Peyer's patch (tissue), 4 donors: ENCODE data around the gene TTC23. TPM values are rescaled to one million over a fixed set of nuclear protein-coding genes. Genes with fewer than 3 reads are reported as not detected.

Source experiments
- DNase-seq, 3 donors: peaks; one replicate each; pipeline ENCODE4 v3.0.0-alpha.2; 2017 to 2019
- H3K27ac ChIP-seq, 4 donors: fragments of 200-600 bp; sonication (generic); one replicate each; pipeline ENCODE4 v1.5.1; 2016 to 2019
- H3K27me3 ChIP-seq, 2 donors: fragments of 200-600 bp; sonication (generic); one replicate each; pipeline ENCODE4 v1.5.1; 2019
- H3K36me3 ChIP-seq, 3 donors: fragments of 200-600 bp; sonication (generic); one replicate each; pipeline ENCODE4 v1.5.1; 2016 to 2019
- H3K4me1 ChIP-seq, 4 donors: fragments of 200-600 bp; sonication (generic); one replicate each; pipeline ENCODE4 v1.5.1; 2016 to 2019
- H3K4me3 ChIP-seq, 4 donors: fragments of 200-600 bp; sonication (generic); 1 replicate in 3 of 4; 2 replicates in 1 of 4; pipeline ENCODE4 v1.5.1; 2016 to 2019; ENCODE audit warnings: mild to moderate bottlenecking in 1 of 4
- H3K9me3 ChIP-seq, 4 donors: fragments of 200-600 bp; sonication (generic); one replicate each; pipeline ENCODE4 v1.5.1; 2016 to 2019; ENCODE audit warnings: mild to moderate bottlenecking in 1 of 4
- CTCF ChIP-seq, 6 experiments: fragments of 450-650 bp in 4 of 6; fragments of 200-600 bp in 2 of 6; sonication (generic) in 1 of 6; IDR thresholded peaks; one replicate each; pipeline ENCODE4 v1.5.1; 2017 to 2019; ENCODE audit warnings: antibody characterized with exemption in 6 of 6, mild to moderate bottlenecking in 3 of 6, moderate library complexity in 1 of 6
- POLR2A ChIP-seq, 2 donors: fragments of 450-650 bp; IDR thresholded peaks; one replicate each; pipeline ENCODE4 v1.5.1; 2017; ENCODE audit warnings: antibody characterized with exemption in 2 of 2, mild to moderate bottlenecking in 2 of 2, moderate library complexity in 2 of 2
- total RNA-seq, 4 donors: library from RNA; depleted of rRNA; stranded (reverse); fragments of >200 nt; gene quantifications; one replicate each; pipeline ENCODE4 v1.1.0, GENCODE V29; 2016

TTC23 gene
- total RNA-seq, 4 donors from 2014 or later: 8.2 to 33.0 (median 22.9) TPM

GRCh38 chr15:99096894-99097426, 152.4 kb downstream of the TTC23 start:
- TF ChIP-seq CTCF (IDR thresholded peaks at IDR 0.05) (no peak), POLR2A (IDR thresholded peaks at IDR 0.05) (no peak)
- H3K27ac ChIP-seq: no peak overlapping the region

GRCh38 chr15:99096173-99096893, 153.0 kb downstream of the TTC23 start:
- H3K27ac ChIP-seq: no peak overlapping the region
- no peak for DNase-seq

More at GRCh38 chr15:99096894-99097426, 152.4 kb downstream of the TTC23 start:
- peaks cover 0 to 5% of the 10 kb centered on the region in 2 donors for H3K27me3 ChIP-seq
- peaks cover 0 to 7% (median 3%) of the 10 kb centered on the region in 4 donors for H3K4me1 ChIP-seq
- no peaks in the 10 kb centered on the region for H3K36me3 ChIP-seq
- no peak for DNase-seq
- H3K9me3 ChIP-seq: no peaks in the 10 kb centered on the region
- no peak overlapping the region for H3K4me3 ChIP-seq

GRCh38 chr15:99095626-99096025, 153.8 kb downstream of the TTC23 start:
- Histone ChIP-seq H3K27me3 (peaks cover 0 to 5% of the 10 kb centered on the region in 2 donors), H3K36me3 (no peaks in the 10 kb centered on the region), H3K9me3 (no peaks in the 10 kb centered on the region), H3K4me1 (peaks cover 0 to 6% (median 2%) of the 10 kb centered on the region in 4 donors), H3K4me3 (no peak overlapping the region), H3K27ac (no peak overlapping the region)
- DNase-seq: no peak
- TF ChIP-seq POLR2A (IDR thresholded peaks at IDR 0.05) (no peak), CTCF (IDR thresholded peaks at IDR 0.05) (no peak)

More at GRCh38 chr15:99096173-99096893, 153.0 kb downstream of the TTC23 start:
- Histone ChIP-seq H3K4me3 (no peak overlapping the region), H3K36me3 (no peaks in the 10 kb centered on the region), H3K4me1 (peaks cover 0 to 7% (median 3%) of the 10 kb centered on the region in 4 donors), H3K27me3 (peaks cover 0 to 5% of the 10 kb centered on the region in 2 donors), H3K9me3 (no peaks in the 10 kb centered on the region)
- TF ChIP-seq POLR2A (IDR thresholded peaks at IDR 0.05): no peak
- TF ChIP-seq CTCF (IDR thresholded peaks at IDR 0.05): no peak

GRCh38 chr15:99092554-99093172, 156.7 kb downstream of the TTC23 start:
- no peak overlapping the region for H3K4me3 ChIP-seq
- no peaks in the 10 kb centered on the region for H3K27me3 ChIP-seq
- H3K27ac ChIP-seq: no peak overlapping the region
- H3K4me1 ChIP-seq: no peaks in the 10 kb centered on the region
- H3K9me3 ChIP-seq: no peaks in the 10 kb centered on the region
- TF ChIP-seq CTCF (IDR thresholded peaks at IDR 0.05) (no peak), POLR2A (IDR thresholded peaks at IDR 0.05) (no peak)
- DNase-seq: no peak
- no peaks in the 10 kb centered on the region for H3K36me3 ChIP-seq

- no peak overlapping the region for H3K27ac ChIP-seq
- DNase-seq: no peak
- no peaks in the 10 kb centered on the region for H3K27me3 ChIP-seq
- TF ChIP-seq POLR2A (IDR thresholded peaks at IDR 0.05) (no peak), CTCF (IDR thresholded peaks at IDR 0.05) (no peak)
- H3K4me1 ChIP-seq: no peaks in the 10 kb centered on the region
- no peaks in the 10 kb centered on the region for H3K36me3 ChIP-seq
- no peak overlapping the region for H3K4me3 ChIP-seq
- no peaks in the 10 kb centered on the region for H3K9me3 ChIP-seq
Observed at GRCh38 chr15:99090938-99091337, 158.4 kb downstream of the TTC23 start.
